Activated CD8-positive, alpha-beta T cell treated with anti-CD3 and anti-CD28 coated beads for 36 hours (primary cell): Measurements from ENCODE around the gene PGS1. TPM values are rescaled to one million over a fixed set of nuclear protein-coding genes. Genes with fewer than 3 reads are reported as not detected.

Experiments
- ATAC-seq: fragments of 200-7000 bp; cut with Tn5 transposase; one replicate; pipeline ENCODE4 v1.10.0; 2021; ENCODE audit warnings: mild to moderate bottlenecking, moderate library complexity
- CTCF ChIA-PET: fragments of 350-600 bp; sonication (Branson Sonifier 250); formaldehyde crosslinking; loops from one replicate; lab custom pipeline; 2021; ENCODE audit warnings: antibody characterized with exemption; lab: Charles Lee
- POLR2A ChIA-PET: fragments of 350-600 bp; sonication (Branson Sonifier 250); formaldehyde crosslinking; loops from one replicate; lab custom pipeline; 2021; ENCODE audit warnings: antibody characterized with exemption; lab: Charles Lee
- DNase-seq: peaks from one replicate; pipeline ENCODE4 v3.0.0-alpha.2; 2020
- H3K27ac Mint-ChIP-seq: one replicate; pipeline ENCODE4 v1.8.0; 2021; ENCODE audit warnings: mild to moderate bottlenecking, mixed read lengths
- H3K27me3 Mint-ChIP-seq: one replicate; pipeline ENCODE4 v1.8.0; 2021; ENCODE audit warnings: mixed read lengths
- H3K36me3 Mint-ChIP-seq: one replicate; pipeline ENCODE4 v1.8.0; 2021; ENCODE audit warnings: low read depth, mixed read lengths
- H3K4me1 Mint-ChIP-seq: one replicate; pipeline ENCODE4 v1.8.0; 2021; ENCODE audit warnings: low read depth, mixed read lengths
- H3K4me3 Mint-ChIP-seq: one replicate; pipeline ENCODE4 v1.8.0; 2021; ENCODE audit warnings: mild to moderate bottlenecking, moderate library complexity, mixed read lengths
- H3K9me3 Mint-ChIP-seq: one replicate; pipeline ENCODE4 v1.8.0; 2021; ENCODE audit warnings: mixed read lengths
- CTCF ChIP-seq: fragments of 200-600 bp; IDR thresholded peaks from one replicate; pipeline ENCODE4 v1.8.0; 2022; ENCODE audit warnings: antibody characterized with exemption, mild to moderate bottlenecking
- intact Hi-C: fragments of 100-400 bp; cut with micrococcal nuclease; formaldehyde crosslinking; loops from one replicate; pipeline ENCODE4 v1.10.0; 2022
- total RNA-seq, 2 experiments: library from RNA; stranded (reverse); gene quantifications; one replicate each; pipeline ENCODE4 v1.2.3, GENCODE V29; 2021

PGS1 gene
- total RNA-seq, 2 experiments from 2014 or later = 42.1 to 43.3 TPM

- DNase-seq = no peak
- peaks cover 26% of the 10 kb centered on the region for H3K36me3 Mint-ChIP-seq
- intact Hi-C loops = no loop called here
- no peak for ATAC-seq
- ChIA-PET POLR2A (interaction anchor here (0.6 to 2.0 kb wide), 5 partner anchors 8 to 211 kb away, joined by 3 to 7 read pairs (median 4); no protein-coding TSS in a partner anchor), CTCF (no interaction called here)
- no peak for TF ChIP-seq CTCF
- H3K27me3 Mint-ChIP-seq = no peaks in the 10 kb centered on the region
- H3K27ac Mint-ChIP-seq = no peak overlapping the region
- H3K4me3 Mint-ChIP-seq = peak overlapping the region; percentile 9
- no peaks in the 10 kb centered on the region for H3K9me3 Mint-ChIP-seq
- peaks cover 63% of the 10 kb centered on the region for H3K4me1 Mint-ChIP-seq
Observed at GRCh38 chr17:78353834-78354233, 24.6 kb upstream of the PGS1 start.

GRCh38 chr17:78355045-78355641 lies 23.3 kb upstream of the PGS1 start:
- Mint-ChIP-seq H3K9me3 (no peaks in the 10 kb centered on the region), H3K27me3 (no peaks in the 10 kb centered on the region)

GRCh38 chr17:78355701-78356100 lies 22.7 kb upstream of the PGS1 start:
- H3K36me3 Mint-ChIP-seq = peaks cover 29% of the 10 kb centered on the region
- H3K27ac Mint-ChIP-seq = peak overlapping the region; percentile 96
- peaks cover 53% of the 10 kb centered on the region for H3K4me1 Mint-ChIP-seq
- CTCF ChIA-PET = interaction anchor here (0.7 to 1.2 kb wide), 3 partner anchors 12 to 39 kb away, joined by 3 to 5 read pairs (median 3); no protein-coding TSS in a partner anchor
- intact Hi-C loops = no loop called here
- no peaks in the 10 kb centered on the region for H3K27me3 Mint-ChIP-seq
- ATAC-seq = no peak
- no peak for TF ChIP-seq CTCF
- DNase-seq = no peak
- no peaks in the 10 kb centered on the region for H3K9me3 Mint-ChIP-seq
- POLR2A ChIA-PET = interaction anchor here (1.5 to 1.8 kb wide), 2 partner anchors 10 to 12 kb away, joined by 5 to 8 read pairs; no protein-coding TSS in a partner anchor
- peak overlapping the region; percentile 87 for H3K4me3 Mint-ChIP-seq

More at GRCh38 chr17:78355045-78355641, 23.3 kb upstream of the PGS1 start:
- Mint-ChIP-seq H3K36me3 (peaks cover 29% of the 10 kb centered on the region), H3K27ac (peak overlapping the region; percentile 96), H3K4me3 (peak overlapping the region; percentile 87), H3K4me1 (peaks cover 57% of the 10 kb centered on the region)
- ChIA-PET CTCF (interaction anchor here (1.2 kb wide), 1 partner anchor 26 kb away, joined by 3 read pairs; no protein-coding TSS in a partner anchor), POLR2A (interaction anchor here (1.5 to 2.0 kb wide), 4 partner anchors 9 to 29 kb away, joined by 5 to 8 read pairs (median 6); no protein-coding TSS in a partner anchor)
- no peak for TF ChIP-seq CTCF
- peak; percentile 59 for DNase-seq
- ATAC-seq = no peak
- intact Hi-C loops = no loop called here

GRCh38 chr17:78356101-78356713 lies 22.2 kb upstream of the PGS1 start:
- no peaks in the 10 kb centered on the region for H3K9me3 Mint-ChIP-seq
- no peak for TF ChIP-seq CTCF
- peak overlapping the region; percentile 96 for H3K27ac Mint-ChIP-seq
- peak overlapping the region; percentile 87 for H3K4me3 Mint-ChIP-seq
- peaks cover 58% of the 10 kb centered on the region for H3K4me1 Mint-ChIP-seq
- peaks cover 29% of the 10 kb centered on the region for H3K36me3 Mint-ChIP-seq
- ChIA-PET POLR2A (interaction anchor here (0.6 to 1.8 kb wide), 10 partner anchors 8 to 251 kb away, joined by 3 to 8 read pairs (median 4); no protein-coding TSS in a partner anchor), CTCF (interaction anchor here (0.7 to 1.2 kb wide), 3 partner anchors 12 to 40 kb away, joined by 3 to 5 read pairs (median 3); no protein-coding TSS in a partner anchor)
- peak; percentile 98 for DNase-seq
- intact Hi-C loops = no loop called here
- peak; percentile 63 for ATAC-seq
- H3K27me3 Mint-ChIP-seq = no peaks in the 10 kb centered on the region
